Activated naive CD4-positive, alpha-beta T cell treated with anti-CD3 and anti-CD28 coated beads, Interleukin-2, amount 50 U/mL, for 16 hours (primary cell): ENCODE measurements around the gene ELAVL1.
"Not testable (repeated sequence)": the region's sequence is repeated elsewhere in the genome, so short reads cannot be mapped to it uniquely, and the experiment has no call there.

Experiments used
- DNase-seq: peaks from one replicate; pipeline ENCODE4 v3.0.0-alpha.2; 2020

ELAVL1 gene

DNA sequence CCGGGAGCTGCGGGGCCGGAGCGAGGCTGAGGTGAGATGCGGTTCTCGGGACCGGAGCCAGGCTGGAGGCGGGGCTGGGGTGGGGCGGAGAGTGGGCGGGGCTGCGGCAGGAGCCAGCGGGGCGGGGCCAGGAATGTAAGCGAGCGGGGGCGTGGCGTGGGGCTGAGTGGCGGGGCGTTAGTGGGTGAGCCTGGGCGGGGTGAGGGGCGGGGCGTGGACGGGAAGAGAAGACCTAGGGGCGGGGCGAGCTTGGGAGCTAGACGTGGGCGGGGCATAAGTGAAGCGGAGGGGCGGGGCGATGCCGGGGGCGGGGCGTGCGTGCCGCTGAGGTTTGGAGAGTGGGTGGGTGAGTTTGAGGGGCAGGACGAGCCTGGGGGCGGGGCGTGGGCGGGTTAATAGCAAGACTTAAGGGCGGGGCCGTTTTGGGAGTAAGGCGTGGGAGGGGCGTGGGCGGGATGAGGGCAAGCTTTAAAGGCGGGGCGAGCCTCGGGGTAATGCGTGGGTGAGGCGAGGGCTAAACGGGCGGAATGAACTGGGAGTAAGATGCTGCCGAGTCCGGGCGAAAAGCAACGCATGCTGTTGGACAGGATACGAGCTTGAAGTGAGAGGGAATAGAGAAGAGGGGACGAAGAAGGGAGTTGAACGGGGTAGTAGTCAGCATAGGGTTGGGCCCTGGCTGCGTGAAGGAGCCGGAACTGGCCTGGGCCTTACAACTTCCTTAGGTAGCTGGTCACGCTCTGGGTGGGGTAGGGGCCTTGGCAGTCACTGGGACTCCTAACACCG is 84.7 kb downstream of the ELAVL1 start:
- peak; percentile 98 for DNase-seq

DNA sequence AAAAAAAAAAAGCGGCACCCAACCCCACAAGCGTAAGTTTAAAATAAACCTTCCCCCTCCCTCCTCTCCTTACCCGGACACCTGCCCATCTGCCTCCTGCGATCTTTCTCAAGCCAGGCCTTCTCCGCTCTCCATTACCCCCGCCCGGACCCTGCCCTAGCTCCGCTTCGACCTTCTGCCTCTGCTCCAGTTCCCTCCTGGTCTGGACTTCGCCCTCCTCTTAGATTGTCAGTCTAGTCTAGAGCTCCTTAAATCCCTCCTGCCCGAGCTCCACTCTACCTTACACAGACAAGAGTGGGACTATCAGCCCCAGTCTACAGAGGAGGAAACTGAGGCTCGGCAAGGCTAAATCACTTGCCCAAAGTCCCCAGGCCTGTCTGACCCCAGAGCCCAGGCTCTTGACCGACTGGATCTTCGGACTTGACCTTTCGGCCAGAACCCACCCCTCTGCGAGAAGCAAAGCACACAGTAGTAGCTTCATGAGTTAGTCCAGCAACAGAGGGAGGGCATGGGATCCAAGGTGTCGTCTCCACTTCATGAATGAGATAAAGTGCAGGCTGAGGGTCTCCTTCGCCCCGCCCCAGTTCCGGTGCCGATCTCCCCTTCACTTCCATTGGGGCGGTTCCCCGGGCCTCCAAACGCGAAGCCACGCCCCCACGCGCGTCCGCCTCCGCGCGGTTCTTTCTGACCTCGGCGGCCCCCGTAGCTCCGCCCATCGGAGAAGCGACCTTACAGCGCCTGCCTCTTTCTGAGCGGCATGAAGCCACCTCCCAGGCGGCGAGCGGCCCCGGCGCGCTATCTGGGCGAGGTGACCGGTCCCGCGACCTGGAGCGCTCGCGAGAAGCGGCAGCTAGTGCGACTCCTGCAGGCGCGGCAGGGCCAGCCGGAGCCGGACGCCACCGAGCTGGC is 85.6 kb downstream of the ELAVL1 start, which contains the start of gene SNAPC2:
Gene SNAPC2, plus strand, starts transcription at position 729 of the 909 bp plus-strand sequence. Its CDS starts 29 bp downstream, at position 758.
- peak; percentile 97 for DNase-seq

DNA sequence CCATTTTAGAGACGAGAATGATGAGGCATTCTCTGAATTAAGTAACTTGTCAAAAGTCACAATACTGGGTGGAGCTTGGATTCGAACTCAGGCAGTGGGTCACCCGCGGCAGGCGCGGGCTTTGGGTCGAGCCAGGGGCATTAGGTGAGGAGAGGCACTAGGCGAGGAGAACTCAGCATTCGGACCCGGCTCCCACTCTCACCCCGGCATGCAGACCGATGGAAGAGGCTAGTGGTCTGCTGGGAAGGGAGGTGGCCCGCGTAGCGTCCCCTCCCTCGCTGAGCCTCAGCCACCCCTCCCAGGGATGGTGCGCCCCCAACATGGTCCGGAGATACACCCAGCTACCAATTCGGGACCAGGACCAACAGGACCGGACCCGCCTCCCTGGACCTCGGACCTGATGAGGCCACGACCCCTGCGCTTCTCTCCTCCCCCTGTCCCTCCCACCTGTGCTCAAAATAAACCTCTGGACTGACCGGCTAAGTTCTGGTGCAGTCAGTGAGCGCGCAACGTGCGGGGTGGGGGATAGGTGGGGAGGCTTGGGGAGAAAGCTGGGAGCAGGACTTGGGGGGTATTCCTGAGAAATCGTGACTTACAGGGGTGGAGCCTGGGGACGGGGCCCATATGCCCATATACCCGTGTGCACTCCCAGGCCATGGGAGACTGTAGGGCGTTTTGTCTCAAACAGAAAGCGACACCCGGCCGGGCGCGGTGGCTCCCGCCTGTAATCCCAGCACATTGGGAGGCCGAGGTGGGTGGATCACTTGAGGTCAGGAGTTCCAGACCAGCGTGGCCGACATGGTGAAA is 86.6 kb downstream of the ELAVL1 start:
- no peak for DNase-seq

DNA sequence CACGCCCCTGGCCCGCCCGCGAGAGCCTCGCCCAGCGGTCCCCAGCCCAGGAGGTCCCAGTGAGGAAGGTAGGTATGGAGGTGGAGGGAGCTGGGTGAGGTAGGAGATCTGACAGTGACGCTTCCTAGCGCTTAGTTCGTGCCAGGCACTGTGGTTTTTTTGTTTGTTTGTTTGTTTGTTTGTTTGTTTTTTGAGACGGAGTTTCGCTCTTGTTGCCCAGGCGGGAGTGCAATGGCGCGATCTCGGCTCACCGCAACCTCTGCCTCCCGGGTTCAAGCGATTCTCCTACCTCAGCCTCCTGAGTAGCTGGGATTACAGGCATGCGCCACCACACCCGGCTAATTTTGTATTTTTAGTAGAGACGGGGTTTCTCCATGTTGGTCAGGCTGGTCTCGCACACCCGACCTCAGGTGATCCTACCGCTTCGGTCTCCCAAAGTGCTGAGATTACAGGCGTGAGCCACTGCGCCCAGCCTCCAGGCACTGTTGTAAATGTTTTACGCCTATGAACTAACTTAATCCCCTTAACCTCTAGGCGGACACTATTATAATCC is 87.3 kb downstream of the ELAVL1 start:
- DNase-seq, result not testable (repeated sequence)

DNA sequence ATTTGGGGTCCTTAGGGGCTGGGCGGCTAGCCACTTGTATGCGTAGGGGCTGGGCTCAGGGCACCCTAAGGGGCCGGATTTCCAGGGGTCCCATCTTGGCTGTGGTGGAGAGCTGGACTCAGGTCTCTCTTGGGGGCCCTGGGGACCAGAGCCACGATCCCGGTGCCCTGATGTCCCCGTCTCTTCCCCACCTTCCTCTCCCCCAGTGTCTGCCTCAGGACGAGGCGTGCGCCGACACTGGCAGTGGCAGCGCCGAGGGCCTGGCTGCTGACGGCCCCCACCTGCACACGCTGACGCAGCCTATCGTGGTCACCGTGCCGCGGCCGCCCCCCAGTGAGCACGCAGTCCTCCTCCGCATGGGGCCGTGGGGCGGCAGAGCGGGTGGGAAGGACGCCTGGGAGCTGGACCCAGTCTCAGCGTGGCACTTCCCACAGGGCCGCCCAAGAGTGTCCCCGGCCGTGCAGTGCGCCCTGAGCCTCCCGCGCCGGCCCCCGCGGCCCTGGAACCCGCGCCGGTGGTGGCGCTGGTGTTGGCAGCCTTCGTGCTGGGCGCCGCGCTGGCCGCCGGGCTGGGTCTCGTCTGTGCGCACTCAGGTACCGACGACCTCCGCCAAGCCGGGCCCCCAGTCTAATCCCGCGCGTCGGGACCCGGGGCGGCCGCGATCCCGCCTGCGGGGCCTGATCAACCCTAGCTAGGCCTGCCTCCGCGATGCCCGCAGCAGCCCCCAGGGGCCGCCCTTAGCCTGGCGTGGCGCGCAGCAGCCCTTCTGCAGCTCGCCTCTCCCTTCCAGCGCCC is 88.0 kb downstream of the ELAVL1 start:
- peak; percentile 69 for DNase-seq

DNA sequence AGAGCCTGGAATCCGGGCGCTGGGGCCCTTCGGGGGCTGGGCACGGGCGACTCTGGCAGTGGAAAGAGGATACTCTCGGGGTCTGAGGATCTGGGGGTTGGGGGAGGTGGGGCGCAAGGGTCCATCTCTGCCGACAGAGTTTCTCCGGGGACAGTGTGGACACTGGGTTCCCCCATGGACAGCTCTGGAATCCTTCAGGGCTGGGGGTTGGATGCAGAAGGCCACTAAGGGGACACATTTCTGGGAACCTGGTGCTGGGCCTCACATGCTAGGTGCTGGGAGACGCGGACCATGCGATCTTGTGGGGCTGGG is 88.5 kb downstream of the ELAVL1 start:
- DNase-seq, result no peak

DNA sequence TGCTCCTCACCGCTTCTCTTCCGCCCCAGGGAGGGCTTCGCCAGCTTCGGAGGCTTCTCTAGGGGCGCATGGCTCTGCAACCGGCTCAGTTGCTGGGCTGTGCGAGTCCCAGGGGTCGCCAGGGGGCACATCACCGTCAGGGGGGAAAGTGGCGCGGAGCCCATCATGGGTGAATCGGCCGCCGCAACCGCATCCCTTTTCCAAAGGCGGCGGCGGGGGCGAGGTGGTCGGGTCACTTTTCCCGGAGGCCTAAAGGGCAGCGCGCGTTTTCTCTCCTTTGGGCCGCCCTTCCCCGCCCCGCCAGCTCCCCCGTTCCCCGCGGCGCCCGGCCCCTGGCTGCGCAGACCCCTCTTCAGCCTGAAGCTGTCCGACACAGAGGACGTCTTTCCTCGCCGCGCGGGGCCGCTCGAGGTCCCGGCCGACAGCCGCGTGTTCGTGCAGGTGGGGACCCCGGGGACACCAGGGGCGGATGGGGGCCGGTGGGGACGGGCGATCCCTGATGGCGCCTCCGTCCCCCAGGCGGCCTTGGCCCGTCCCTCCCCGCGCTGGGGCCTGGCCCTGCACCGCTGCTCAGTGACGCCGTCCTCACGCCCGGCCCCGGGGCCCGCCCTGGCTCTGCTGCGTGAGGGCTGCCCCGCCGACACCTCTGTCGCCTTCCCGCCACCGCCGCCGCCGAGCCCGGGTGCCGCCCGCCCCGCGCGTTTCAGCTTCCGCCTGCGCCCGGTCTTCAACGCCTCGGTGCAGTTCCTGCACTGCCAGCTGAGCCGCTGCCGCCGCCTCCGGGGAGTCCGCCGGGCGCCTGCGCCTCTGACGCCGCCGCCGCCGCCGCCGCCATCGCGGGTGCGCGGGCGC is 89.1 kb downstream of the ELAVL1 start:
- DNase-seq, result peak; percentile 64

DNA sequence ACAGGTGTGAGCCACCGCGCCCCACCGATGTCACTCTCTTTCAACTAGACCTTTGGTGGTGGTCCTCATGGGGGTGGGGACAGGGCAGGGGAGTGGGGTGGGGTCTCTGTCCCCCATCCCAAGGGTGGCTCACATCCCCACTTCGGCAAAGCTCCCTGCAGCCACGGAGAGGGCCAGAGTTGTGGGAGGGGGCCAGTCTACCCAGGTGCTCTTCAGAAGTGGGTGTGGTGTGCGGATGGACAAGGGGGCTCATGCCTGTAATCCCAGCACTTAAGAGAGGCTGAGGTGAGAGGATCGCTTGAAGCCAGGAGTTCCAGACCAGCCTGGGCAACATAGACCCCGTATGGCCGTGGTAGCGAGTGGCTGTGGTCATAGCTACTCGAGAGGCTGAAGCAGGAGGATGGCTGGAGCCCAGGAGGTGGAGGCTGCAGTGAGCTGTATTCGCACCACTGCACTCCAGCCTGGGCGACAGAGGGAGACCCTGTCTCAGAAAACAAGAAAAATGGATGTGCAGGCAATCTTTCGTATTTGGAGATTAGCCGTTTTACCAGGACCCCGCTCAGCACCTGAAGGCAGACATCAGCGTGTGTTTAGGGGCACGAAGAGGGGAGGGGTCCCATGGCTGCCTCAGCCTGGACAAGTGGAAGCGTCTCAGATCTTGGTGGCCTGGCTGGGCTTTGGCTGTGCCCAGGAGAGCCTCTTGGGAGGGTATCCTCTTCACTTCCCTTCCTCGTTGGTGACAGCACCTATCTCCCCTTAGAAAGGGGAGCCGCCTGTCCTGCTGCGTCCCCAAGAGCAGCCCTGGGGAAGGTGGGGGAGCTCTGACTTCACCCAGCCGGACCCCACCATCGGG is 90.0 kb downstream of the ELAVL1 start:
- no peak for DNase-seq

DNA sequence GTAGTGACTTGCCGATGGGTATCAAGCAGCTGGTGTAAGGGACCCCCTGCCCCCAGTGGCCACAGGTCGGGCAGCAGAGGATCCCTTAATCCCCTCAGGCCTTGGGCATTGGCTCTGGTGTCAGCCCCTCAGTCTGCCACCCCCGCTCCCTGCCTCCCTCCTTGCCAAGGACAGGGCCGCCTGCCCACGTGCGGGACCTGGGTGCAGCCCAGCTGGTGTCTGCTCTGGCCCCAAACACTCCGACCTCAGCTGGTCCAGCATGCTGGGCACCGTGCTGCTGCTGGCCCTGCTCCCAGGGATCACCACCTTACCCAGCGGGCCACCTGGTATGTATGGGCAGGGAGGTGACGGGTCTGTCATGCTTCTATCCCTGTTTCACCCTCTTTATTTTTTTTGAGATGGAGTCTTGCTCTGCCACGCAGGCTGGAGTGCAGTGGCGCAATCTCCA is 90.8 kb downstream of the ELAVL1 start, which contains the start of gene TGFBR3L:
Gene TGFBR3L, plus strand, starts transcription at position 233 of the 448 bp plus-strand sequence.
- DNase-seq, result no peak

DNA sequence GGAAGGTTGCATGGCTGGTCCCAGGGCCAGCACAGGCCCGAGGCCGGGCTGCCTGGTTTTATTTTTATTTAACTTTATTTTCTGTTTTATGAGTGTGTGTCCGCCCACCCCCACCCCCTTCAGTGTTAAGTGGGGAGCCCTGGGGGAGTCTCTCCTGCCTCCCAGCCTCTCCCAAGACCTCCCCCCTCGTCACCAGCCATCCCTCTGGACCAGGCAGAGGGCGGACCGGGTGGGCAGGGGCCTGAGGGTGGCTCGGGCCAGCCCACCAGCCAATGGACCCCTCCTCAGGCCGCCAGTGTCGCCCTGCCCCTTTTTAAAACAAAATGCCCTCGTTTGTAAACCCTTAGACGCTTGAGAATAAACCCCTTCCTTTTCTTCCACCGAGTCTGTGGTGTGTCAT is 91.3 kb downstream of the ELAVL1 start:
- DNase-seq, result no peak

DNA sequence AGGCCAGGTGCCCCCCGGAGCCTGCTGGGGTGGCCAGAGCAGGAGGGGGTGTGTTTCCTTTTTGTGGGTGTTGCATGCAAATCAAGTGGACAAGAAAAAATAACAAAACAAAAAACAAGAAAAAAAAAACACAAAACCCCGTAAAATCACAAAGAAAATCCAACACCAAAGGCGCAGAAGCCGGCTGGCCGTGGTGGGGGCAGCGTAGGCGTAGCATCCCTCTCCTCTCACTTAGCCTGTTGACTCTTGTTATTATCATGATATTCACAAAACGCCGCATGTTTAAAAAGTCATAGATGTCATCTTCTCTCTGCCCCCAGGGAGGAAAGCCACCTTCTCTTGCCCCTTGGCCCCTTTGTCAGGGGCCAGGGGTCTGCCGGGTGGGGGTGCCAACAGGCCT is 91.8 kb downstream of the ELAVL1 start:
- no peak for DNase-seq

DNA sequence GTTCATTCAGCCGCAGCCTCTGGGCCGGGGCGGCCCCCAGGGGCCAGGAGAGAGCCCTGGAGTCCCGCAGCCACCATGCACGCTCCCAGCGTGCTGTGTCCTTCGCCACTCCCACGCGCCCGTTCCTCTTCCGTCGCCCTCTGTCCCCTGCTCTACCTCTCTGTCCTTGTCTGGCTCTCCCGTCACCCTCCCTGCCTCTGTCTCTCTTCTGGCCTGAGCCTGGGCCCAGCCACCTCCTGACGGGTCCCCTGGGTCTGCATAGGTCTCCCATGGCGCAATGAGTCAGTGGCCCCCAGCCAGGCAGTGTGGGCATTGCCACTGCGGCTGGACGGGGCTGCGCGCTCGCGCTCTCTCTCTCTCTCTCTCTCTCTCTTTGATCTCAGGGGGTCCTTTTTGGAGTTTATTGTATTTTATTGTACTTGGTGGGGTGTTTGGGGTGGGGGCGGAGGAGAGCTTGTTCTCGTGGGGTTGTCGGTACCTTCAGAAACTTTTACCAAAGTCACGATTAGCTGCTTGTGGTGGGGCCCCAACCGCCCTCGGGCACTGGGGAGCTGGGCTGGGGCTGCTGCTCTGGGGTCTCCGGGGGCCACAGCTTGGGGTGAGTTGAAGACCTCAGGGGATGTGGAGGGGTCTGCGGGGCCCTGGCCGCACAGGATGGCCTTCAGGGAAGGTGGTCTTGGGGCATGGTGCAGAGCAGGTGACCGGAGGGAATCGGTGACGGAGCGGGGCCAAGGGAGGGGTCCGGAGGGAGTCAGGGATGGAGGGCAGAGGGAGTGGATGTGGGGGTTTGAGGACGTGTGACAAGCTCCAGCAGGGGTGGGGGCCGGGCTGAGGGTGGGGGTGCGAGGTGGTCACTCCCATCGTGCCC is 92.5 kb downstream of the ELAVL1 start:
- DNase-seq, result no peak

DNA sequence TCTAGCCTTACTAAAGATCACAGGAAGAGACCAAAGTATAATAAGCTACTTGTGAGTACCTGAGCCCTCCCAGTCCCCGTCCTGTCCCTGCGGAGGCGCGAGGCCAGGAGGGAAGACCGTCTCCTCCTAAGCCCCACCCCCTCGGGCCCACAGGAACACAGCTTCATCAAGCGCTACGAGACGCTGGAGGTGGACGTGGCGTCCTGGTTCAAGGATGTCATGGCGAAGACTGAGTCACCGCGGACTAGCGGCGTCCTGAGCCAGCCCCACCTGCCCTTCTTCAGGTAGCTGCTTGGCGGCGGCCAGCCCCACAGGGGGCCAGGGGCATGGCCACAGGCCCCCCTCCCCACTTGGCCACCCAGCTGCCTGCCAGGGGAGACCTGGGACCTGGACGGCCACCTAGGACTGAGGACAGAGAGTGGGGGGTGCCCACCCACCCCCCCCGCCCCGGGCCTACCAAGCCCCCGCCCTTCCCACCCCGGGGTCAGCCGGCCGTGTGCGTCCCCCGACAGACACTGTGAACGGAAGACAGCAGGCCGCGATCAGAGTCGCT is 93.2 kb downstream of the ELAVL1 start:
- no peak for DNase-seq

DNA sequence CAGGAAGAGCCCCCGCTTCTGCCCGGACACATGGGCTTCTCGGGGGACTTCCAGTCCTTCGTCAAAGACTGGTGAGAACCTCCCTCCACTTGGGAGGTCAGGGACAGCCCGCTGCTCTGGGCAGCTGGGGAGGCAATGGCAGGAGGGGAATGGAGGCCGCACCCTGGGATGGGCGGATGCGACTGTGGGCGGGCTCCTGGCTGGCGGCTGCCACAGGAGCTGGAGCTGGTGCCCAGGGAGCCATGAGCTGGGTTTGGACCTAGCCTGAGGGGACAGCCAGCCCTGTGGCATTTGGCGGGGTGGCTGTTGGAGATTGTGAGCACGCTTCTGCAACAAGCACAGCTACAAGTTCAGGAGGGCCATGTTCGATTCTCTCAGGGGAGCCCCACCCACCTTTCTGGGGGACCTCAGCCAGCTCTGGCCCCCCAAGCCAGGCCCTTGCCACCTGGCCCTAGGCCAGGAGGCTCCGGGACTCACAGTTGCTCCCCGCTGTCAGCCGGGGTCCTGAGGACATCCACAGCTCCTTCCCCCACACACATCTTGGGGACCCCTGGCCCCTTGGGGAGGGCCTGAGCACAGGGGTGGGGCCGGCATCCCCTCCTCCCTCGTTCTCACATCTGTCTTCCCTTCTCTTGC is 93.8 kb downstream of the ELAVL1 start:
- DNase-seq, result no peak

DNA sequence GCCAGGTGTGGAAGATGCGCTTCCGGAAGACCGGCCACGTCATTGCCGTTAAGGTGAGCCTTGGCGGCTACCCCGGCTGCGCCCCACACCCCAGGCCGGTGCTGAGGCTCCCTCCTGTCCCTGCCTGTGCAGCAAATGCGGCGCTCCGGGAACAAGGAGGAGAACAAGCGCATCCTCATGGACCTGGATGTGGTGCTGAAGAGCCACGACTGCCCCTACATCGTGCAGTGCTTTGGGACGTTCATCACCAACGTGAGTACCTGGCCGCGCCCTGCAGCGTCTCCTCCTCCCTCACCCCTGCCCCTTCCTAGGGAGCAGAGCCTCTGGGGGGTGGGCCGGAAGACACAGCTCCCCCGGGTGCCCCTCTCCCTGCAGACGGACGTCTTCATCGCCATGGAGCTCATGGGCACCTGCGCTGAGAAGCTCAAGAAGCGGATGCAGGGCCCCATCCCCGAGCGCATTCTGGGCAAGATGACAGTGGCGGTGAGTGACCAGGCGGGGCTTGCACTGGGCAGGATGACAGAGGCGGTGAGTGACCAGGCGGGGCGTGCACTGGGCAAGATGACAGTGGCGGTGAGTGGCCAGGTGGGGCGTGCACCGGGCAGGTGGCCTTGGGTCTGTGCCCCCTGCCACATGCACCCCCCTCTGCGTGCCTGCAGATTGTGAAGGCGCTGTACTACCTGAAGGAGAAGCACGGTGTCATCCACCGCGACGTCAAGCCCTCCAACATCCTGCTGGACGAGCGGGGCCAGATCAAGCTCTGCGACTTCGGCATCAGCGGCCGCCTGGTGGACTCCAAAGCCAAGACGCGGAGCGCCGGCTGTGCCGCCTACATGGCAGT is 94.9 kb downstream of the ELAVL1 start:
- DNase-seq, result no peak

DNA sequence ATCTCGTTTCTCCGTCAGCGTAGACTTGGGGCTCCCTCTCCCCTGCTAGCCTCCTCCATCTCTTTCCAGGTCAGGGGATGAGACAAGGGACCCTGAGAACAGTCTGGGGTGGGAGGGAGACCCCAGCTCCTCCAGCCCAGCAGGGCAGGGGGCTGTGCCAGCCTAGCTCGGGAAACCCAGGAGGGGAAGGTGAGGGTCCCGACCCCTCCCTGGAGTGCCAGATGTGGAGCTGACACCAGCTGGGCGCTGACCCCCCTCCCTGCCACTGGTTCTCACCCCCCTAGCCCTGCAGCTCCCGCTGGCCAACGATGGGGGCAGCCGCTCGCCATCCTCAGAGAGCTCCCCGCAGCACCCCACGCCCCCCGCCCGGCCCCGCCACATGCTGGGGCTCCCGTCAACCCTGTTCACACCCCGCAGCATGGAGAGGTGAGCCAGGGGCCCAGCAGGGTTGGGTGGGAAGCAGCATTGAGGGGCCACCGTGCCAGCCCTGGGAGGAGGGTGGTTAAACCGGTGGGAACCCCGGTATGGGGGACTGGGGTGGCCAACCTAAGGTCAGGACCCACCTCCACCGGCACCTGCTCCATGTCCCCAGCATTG is 95.9 kb downstream of the ELAVL1 start:
- no peak for DNase-seq
